ENCODE data around the gene LRFN5.

DNA sequence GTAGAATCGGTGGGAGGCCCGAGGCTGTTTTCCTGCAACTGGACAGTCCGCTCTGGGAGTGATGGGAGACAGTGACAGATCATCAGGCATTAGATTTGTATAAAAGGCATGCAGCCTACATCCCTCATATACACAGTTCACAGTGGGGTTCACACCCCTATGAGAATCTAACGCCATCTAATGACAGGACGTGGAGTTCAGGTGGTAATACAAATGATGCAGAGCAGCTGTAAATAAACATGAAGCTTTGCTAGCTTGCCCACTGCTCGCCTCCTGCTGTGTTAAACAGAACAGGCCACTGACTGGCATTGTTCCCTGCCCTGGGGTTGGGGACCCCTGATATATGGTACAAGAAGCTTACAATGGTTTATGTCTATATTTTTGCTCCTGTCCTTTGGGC lies 179.0 kb downstream of the LRFN5 start:
- TF ChIP-seq CTCF (IDR thresholded peaks at IDR 0.05; ENCODE audit: low read depth, low read length) (no peak), POLR2A (IDR thresholded peaks at IDR 0.05; ENCODE audit: extremely low read depth, insufficient read length) (no peak), MAX (IDR thresholded peaks at IDR 0.05; ENCODE audit: low read depth, low read length) (no peak)
